GM18873 (cell line): ENCODE measurements around the gene DISP2.

ENCODE experiments used
- ATAC-seq: cut with Tn5 transposase; IDR thresholded peaks from one replicate; pipeline ENCODE4 v1.9.1; 2021; ENCODE audit warnings: mild to moderate bottlenecking, moderate library complexity, moderate number of reproducible peaks; ENCODE audit not compliant: unreplicated experiment, low FRiP score

The DISP2 gene

DNA sequence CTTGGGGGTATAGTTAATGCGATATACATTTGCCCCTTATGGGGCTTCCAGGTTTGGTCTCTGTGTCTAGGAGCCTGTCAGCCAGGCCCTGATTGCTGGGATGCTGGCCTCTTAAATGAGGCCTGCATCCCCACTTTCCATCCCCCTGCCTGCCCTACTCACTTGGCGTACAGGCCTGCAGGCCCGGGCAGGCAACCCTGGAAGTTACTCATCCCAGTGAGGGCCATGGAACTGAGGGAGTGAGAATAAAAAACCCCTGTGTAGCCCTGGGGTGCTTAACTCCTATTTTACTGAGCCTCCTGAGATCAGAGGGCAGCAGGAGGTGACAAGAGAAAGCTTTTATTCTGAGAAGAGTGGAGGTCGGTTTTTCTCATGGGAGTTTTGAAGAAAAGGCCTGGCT, 2.0 kb downstream of the DISP2 start:
- ATAC-seq: no peak

- no peak for ATAC-seq
These were observed 3.6 kb downstream of the DISP2 start for GRCh38 chr15:40361640-40362039.

GRCh38 chr15:40363611-40364010, 5.6 kb downstream of the DISP2 start:
- no peak for ATAC-seq

DNA sequence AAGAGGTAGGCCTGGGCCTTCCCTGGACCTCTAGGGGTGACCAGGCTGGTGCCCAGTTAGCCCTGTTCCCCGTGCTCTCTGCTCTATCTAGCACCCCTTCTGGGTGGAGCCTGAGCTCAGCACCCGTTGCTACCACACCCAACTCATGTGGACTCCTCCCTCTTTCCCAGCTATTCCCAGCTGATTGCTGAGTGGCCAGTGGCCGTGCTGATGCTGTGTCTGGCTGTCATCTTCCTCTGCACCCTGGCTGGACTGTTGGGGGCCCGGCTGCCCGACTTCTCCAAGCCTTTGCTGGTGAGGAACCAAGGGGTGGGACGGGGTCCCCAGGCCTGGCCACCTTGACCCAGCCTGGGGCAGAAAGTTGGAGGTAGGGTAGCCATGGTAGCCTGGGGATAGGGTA, 6.2 kb downstream of the DISP2 start:
- ATAC-seq: no peak

DNA sequence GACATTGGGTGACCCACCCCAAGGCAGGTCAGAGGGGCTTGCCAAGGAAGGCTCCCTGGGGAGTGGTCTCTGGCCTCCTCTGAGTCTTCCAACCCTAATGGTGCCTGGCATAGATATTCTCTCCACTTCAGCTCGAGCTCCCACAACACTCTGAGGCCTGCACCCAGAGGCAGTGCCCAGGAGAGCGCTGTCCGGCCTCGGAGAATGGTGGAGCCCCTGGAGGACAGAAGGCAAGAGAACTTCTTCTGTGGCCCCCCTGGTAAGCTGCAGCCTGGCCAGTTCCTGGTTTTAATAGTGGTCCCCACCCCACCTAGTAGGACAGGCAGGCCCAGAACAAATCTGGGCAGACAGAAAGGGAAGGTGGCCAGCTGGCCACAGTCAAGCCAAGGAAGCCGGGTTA, 7.0 kb downstream of the DISP2 start:
- ATAC-seq: no peak

- no peak for ATAC-seq
These were observed 7.8 kb downstream of the DISP2 start for GRCh38 chr15:40365624-40366456.

DNA sequence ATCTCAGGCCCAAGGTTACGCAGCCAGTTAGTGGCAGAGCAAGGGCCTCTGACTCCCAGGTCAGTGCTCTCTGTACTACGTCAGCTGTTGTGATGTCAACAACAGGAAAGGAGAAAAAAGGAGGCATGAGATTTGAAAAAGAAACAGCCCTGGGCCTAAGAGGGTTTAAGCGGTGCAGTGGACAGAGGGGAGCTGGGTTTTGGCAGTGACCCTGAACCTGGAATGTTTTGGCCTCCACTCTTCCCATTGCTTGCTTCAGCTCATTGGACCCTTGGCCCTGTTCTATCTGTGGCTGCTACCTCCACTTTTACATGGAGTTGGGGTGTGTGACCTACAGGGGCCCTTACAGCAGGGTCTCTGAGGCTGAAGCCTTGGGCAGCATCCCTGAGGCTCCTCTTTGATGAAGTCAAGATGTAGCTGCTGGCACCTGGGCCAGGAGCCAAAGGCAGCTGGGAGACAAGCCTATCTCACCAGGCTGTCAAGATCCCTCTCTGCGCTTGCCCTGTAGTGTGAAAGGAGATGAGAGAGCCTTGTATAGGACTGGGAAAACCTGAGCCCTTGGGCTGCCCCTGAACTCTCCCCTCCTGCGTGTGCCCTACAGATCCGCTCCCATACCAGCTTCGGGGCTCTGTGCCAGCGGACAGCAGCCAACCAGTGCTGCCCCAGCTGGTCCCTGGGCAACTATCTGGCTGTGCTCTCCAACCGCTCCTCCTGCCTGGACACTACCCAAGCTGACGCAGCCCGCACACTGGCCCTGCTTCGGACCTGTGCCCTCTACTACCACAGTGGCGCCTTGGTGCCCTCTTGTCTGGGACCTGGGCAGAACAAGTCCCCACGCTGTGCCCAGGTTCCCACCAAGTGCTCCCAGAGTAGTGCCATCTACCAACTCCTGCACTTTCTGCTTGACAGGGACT, 8.7 kb downstream of the DISP2 start:
- ATAC-seq: no peak

GRCh38 chr15:40367371-40367685, 9.3 kb downstream of the DISP2 start:
- ATAC-seq: no peak

DNA sequence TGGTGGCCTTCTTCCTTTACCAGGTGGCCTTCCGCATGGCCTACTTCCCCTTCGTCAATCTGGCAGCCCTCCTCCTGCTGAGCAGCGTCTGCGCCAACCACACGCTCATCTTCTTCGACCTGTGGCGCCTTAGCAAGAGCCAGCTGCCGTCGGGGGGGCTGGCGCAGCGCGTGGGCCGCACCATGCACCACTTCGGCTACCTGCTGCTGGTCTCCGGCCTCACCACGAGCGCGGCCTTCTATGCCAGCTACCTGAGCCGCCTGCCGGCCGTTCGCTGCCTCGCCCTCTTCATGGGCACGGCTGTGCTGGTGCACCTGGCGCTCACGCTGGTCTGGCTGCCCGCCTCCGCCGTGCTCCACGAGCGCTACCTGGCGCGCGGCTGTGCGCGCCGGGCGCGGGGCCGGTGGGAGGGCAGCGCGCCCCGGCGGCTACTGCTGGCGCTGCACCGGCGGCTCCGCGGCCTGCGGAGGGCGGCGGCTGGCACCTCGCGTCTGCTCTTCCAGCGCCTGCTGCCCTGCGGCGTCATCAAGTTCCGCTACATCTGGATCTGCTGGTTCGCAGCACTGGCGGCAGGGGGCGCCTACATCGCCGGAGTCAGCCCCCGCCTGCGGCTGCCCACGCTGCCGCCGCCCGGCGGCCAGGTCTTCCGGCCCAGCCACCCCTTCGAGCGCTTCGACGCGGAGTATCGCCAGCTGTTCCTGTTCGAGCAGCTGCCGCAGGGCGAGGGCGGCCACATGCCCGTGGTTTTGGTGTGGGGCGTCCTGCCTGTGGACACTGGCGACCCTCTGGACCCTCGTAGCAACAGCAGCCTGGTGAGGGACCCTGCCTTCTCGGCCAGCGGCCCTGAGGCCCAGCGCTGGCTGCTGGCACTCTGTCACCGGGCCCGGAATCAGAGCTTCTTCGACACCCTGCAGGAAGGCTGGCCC, 9.9 kb downstream of the DISP2 start:
- ATAC-seq: peak; percentile 73

DNA sequence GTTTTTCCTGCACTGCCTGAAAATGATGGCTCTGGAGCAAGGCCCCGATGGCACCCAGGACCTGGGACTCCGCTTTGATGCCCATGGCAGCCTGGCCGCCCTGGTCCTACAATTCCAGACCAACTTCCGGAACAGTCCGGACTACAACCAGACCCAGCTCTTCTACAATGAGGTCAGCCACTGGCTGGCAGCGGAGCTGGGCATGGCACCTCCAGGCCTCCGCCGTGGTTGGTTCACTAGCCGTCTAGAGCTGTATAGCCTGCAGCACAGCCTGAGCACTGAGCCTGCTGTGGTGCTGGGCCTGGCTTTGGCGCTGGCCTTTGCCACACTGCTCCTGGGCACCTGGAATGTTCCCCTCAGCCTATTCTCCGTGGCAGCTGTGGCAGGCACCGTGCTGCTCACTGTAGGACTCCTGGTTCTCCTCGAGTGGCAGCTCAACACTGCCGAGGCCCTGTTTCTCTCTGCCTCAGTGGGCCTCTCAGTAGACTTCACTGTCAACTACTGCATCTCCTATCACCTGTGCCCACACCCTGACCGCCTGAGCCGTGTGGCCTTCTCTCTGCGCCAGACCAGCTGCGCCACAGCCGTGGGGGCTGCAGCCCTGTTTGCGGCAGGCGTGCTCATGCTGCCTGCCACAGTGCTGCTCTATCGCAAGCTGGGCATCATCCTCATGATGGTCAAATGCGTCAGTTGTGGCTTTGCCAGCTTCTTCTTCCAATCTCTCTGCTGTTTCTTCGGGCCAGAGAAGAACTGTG, 10.9 kb downstream of the DISP2 start:
- no peak for ATAC-seq

DNA sequence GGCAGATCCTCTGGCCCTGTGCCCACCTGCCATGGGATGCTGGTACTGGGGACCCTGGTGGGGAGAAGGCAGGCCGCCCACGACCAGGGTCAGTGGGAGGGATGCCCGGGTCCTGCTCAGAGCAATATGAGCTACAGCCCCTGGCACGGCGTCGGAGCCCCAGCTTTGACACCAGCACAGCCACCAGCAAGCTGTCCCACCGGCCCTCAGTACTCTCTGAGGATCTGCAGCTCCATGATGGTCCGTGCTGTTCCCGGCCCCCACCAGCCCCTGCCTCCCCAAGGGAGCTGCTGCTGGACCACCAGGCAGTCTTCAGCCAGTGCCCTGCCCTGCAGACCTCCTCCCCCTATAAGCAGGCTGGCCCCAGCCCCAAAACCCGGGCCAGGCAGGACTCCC, 11.5 kb downstream of the DISP2 start:
- ATAC-seq: no peak

DNA sequence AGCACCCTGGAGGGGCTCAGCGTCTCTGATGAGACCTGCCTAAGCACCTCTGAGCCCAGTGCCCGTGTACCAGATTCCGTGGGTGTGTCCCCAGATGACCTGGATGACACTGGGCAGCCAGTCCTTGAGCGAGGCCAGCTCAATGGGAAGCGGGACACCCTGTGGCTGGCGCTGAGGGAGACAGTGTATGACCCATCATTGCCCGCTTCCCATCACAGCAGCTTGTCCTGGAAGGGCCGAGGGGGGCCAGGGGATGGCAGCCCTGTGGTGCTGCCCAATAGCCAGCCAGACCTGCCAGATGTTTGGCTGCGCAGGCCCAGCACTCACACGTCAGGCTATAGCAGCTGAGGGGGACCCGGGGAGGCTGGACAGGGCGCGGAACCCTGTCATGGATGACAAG, 12.0 kb downstream of the DISP2 start:
- ATAC-seq: no peak

DNA sequence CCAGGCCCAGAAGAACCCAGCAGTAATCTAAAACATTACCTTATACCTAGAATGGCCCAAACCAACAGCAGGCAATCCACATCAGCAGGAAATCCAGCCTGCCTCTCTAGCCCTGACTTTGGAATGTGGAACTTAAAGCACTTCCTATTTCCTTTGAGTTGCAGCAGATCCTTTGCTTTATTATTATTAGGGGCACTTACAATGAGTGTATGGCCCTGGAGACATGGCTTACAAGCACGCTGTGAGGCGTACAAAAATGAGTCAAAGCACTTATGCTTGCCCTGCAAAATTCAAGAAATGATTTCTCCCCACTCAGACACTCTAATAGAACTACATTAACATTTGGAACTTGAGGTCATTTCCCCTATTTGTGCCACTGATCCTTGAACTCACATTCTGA, 15.0 kb downstream of the DISP2 start:
- no peak for ATAC-seq

- ATAC-seq: no peak
These were observed 19.6 kb downstream of the DISP2 start for GRCh38 chr15:40377606-40378005.

- no peak for ATAC-seq
These were observed 21.4 kb downstream of the DISP2 start for GRCh38 chr15:40379374-40379773.

GRCh38 chr15:40379853-40380252, 21.8 kb downstream of the DISP2 start:
- ATAC-seq: no peak

DNA sequence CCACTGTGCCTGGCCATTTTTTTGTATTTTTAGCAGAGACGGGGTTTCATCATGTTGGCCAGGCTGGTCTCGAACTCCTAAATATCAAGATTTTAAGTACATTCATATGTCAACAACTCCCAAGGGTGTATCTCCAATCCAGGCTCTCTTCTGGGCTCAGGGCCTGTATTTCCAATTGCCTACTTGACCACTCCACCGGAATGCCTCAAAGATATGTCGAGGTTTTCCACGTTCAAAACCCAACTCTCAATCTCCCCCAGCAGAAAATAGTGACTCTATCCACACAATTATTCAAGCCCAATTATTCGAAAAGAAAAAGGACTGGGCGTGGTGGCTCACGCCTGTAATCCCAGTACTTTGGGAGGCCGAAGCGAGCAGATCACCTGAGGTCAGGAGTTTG, 22.6 kb downstream of the DISP2 start:
- ATAC-seq: no peak

DNA sequence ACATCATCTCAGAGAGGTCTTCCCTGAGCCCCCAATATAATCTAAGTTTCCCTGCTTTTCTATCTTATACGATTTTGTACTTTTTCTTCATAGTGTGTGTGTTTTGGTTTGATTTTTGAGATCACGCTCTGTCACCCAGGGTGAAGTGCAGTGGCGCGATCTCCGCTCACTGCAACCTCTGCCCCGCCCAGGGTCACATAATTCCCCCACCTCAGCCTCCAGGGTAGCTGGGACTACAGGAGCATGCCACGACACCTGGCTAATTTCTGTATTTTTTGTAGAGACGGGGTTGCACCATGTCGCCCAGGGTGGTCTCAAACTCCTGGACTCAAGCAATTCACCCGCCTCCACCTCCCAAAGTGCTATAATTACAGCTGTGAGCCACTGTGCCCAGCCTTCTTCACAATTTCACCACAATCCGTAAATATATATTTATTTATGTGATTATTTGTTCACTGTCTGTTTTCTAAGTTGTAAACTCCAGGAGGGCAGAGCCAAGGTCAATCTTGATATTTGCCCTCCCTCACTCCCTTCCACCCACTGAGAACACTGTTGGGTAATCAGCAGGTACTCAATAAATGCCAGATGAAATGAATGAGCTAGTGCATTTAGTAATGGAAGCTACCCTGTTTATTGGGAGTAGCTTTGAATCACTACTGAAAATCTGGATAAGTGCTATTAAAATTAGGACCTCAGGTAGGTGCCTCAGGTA, 24.0 kb downstream of the DISP2 start:
- ATAC-seq: no peak
